GM21447 (cell line): ENCODE results near the gene MAFB.
A peak's percentile ranks its signal among the peaks of the same experiment; 100 is the strongest.
"Not testable (repeated sequence)": the region's sequence is repeated elsewhere in the genome, so short reads cannot be mapped to it uniquely, and the experiment has no call there.

Experiments
- ATAC-seq: cut with Tn5 transposase; IDR thresholded peaks from one replicate; pipeline ENCODE4 v1.9.1; 2021; ENCODE audit not compliant: unreplicated experiment

The MAFB gene

GRCh38 chr20:40689100-40689942 is at the start of gene MAFB:
Gene MAFB (minus strand): TSS chr20:40689236. CDS start chr20:40688850, 386 bp downstream.
- peak; percentile 12 for ATAC-seq

- not testable (repeated sequence) for ATAC-seq
These were observed 47.4 kb upstream of the MAFB start for GRCh38 chr20:40736468-40736867.

GRCh38 chr20:40728996-40729395 is 40.0 kb upstream of the MAFB start:
- no peak for ATAC-seq

- no peak for ATAC-seq
These were observed 39.4 kb upstream of the MAFB start for GRCh38 chr20:40728470-40728869.

- ATAC-seq: no peak
These were observed 38.9 kb upstream of the MAFB start for GRCh38 chr20:40727960-40728359.

- ATAC-seq: no peak
These were observed 37.7 kb upstream of the MAFB start for GRCh38 chr20:40726776-40727175.

- ATAC-seq: no peak
These were observed 35.5 kb upstream of the MAFB start for GRCh38 chr20:40724566-40724965.

GRCh38 chr20:40720826-40721225 is 31.8 kb upstream of the MAFB start:
- no peak for ATAC-seq

- ATAC-seq: no peak
These were observed 31.1 kb upstream of the MAFB start for GRCh38 chr20:40720099-40720498.

GRCh38 chr20:40718982-40719729 is 30.1 kb upstream of the MAFB start:
- no peak for ATAC-seq

GRCh38 chr20:40718214-40718977 is 29.4 kb upstream of the MAFB start:
- ATAC-seq: no peak

- no peak for ATAC-seq
These were observed 28.4 kb upstream of the MAFB start for GRCh38 chr20:40717343-40717865.

- no peak for ATAC-seq
These were observed 26.5 kb upstream of the MAFB start for GRCh38 chr20:40715491-40715890.

GRCh38 chr20:40714916-40715315 is 25.9 kb upstream of the MAFB start:
- no peak for ATAC-seq

GRCh38 chr20:40714109-40714508 is 25.1 kb upstream of the MAFB start:
- ATAC-seq: no peak

GRCh38 chr20:40713508-40713907 is 24.5 kb upstream of the MAFB start:
- ATAC-seq: no peak

- no peak for ATAC-seq
These were observed 22.0 kb upstream of the MAFB start for GRCh38 chr20:40711079-40711478.

GRCh38 chr20:40710603-40711002 is 21.6 kb upstream of the MAFB start:
- ATAC-seq: no peak

- ATAC-seq: no peak
These were observed 18.0 kb upstream of the MAFB start for GRCh38 chr20:40706977-40707582.

- ATAC-seq: no peak
These were observed 16.4 kb upstream of the MAFB start for GRCh38 chr20:40705413-40705812.

- no peak for ATAC-seq
These were observed 15.8 kb upstream of the MAFB start for GRCh38 chr20:40704828-40705227.
